ENCODE data around the gene PHTF2. TPM values are rescaled to one million over a fixed set of nuclear protein-coding genes. Genes with fewer than 3 reads are reported as not detected.

Gene PHTF2
- polyA plus RNA-seq, 1 experiment = 60.1 TPM

GRCh38 chr7:77823787-77824186 lies 25.2 kb downstream of the PHTF2 start:
- Histone ChIP-seq H3K4me3 (ENCODE audit: low read depth, low read length) (no peak overlapping the region), H3K9me3 (ENCODE audit: control insufficient read depth, insufficient read depth, low read length) (peaks cover 24% of the 10 kb centered on the region), H3K27me3 (ENCODE audit: control insufficient read depth, insufficient read depth, low read length) (no peaks in the 10 kb centered on the region), H3K27ac (ENCODE audit: low read depth, low read length) (no peak overlapping the region)
- no peak for TF ChIP-seq CTCF (IDR thresholded peaks at IDR 0.05; ENCODE audit: low read depth, low read length)
- DNase-seq (ENCODE audit: low read depth, low spot score) = no peak
- ChIA-PET POLR2A (no interaction called here), CTCF (no interaction called here)

DNA sequence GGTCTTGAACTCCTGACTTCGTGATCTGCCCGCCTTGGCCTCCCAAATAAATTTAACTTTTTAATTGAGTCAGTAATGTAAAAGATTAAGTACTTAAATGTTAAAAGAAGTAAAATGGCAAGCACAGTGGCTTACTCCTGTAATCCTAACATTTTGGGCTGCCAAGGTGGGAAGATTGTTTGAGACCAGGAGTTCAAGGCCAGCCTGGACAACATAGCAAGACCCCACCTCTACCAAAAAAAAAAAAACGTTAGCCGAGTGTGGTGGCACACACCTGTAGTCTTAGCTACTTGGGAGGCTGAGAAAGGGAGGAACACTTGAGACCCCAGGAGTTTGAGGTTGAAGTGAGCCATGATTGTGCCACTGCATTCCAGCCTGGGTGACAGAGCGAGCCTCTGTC lies 26.1 kb downstream of the PHTF2 start:
- ChIA-PET CTCF (no interaction called here), POLR2A (no interaction called here)
- TF ChIP-seq CTCF (IDR thresholded peaks at IDR 0.05; ENCODE audit: low read depth, low read length) = no peak
- Histone ChIP-seq H3K27ac (ENCODE audit: low read depth, low read length) (no peak overlapping the region), H3K4me3 (ENCODE audit: low read depth, low read length) (no peak overlapping the region), H3K9me3 (ENCODE audit: control insufficient read depth, insufficient read depth, low read length) (peaks cover 24% of the 10 kb centered on the region), H3K27me3 (ENCODE audit: control insufficient read depth, insufficient read depth, low read length) (no peaks in the 10 kb centered on the region)
- DNase-seq (ENCODE audit: low read depth, low spot score) = no peak

DNA sequence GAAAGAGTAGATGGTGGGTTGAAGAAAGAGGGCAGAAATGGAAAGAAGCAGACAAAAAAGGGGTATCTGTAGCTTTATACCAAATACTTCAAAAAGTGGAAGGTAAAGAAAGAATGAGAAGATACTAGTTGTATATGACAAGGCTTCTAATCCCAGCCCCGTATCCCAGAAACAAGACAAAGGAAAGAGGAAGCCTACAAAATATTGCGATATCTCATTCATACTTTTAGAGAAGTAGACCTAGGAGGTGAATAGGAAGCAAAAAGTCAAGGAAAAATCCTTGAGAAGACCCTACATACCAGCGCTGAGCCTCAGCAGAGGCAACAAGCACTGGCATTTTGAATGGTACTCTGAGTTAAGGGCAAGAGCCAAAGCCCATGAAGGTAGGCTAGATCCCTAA lies 26.6 kb downstream of the PHTF2 start:
- no peak for DNase-seq (ENCODE audit: low read depth, low spot score)
- CTCF ChIA-PET = no interaction called here
- Histone ChIP-seq H3K4me3 (ENCODE audit: low read depth, low read length) (no peak overlapping the region), H3K27ac (ENCODE audit: low read depth, low read length) (no peak overlapping the region), H3K27me3 (ENCODE audit: control insufficient read depth, insufficient read depth, low read length) (no peaks in the 10 kb centered on the region), H3K9me3 (ENCODE audit: control insufficient read depth, insufficient read depth, low read length) (peaks cover 19% of the 10 kb centered on the region)
- no peak for TF ChIP-seq CTCF (IDR thresholded peaks at IDR 0.05; ENCODE audit: low read depth, low read length)
- POLR2A ChIA-PET = no interaction called here

DNA sequence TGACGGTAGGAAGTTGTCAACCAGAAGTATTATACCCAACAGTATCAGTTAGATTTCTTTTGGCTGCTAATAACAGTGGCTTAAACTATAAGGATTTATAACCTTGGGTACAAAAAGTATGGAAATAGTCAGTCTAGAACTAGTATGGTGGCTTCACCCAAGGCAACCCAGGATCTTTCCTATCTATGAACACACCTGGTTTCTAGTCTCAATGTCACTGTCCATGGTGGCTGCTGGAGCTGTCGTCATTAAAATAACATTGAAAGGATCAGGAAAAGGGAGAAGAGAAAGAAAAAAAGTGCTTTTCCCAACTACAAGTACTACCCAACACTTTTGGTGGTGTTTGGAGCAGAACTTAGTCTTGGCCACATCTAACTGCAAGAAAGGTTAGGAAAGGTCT lies 27.7 kb downstream of the PHTF2 start:
- TF ChIP-seq CTCF (IDR thresholded peaks at IDR 0.05; ENCODE audit: low read depth, low read length) = no peak
- Histone ChIP-seq H3K27me3 (ENCODE audit: control insufficient read depth, insufficient read depth, low read length) (no peaks in the 10 kb centered on the region), H3K9me3 (ENCODE audit: control insufficient read depth, insufficient read depth, low read length) (peaks cover 15% of the 10 kb centered on the region), H3K4me3 (ENCODE audit: low read depth, low read length) (no peak overlapping the region), H3K27ac (ENCODE audit: low read depth, low read length) (no peak overlapping the region)
- CTCF ChIA-PET = no interaction called here
- POLR2A ChIA-PET = no interaction called here
- DNase-seq (ENCODE audit: low read depth, low spot score) = no peak

DNA sequence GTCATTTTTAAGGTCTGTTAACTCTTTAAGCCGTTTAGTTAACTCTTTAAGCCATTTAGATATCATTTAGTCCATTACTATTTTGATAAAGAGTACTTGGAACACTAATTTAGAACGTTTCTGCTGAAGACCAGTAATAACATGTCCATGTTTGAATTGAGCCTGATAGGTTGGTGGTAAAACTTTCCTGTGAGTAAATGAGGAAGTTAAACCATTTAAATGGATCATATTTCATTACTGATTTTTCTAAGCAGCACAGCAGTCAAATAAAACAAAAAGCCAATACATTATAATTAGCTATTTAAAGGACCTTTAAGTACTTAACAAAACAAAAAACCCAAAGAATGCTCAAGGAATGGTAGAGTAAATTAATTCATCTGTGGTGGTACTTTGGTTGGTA lies 29.4 kb downstream of the PHTF2 start:
- Histone ChIP-seq H3K4me3 (ENCODE audit: low read depth, low read length) (no peak overlapping the region), H3K9me3 (ENCODE audit: control insufficient read depth, insufficient read depth, low read length) (no peaks in the 10 kb centered on the region; the same call in 1 of the 2 replicates), H3K27me3 (ENCODE audit: control insufficient read depth, insufficient read depth, low read length) (no peaks in the 10 kb centered on the region), H3K27ac (ENCODE audit: low read depth, low read length) (no peak overlapping the region)
- DNase-seq (ENCODE audit: low read depth, low spot score) = no peak
- no peak for TF ChIP-seq CTCF (IDR thresholded peaks at IDR 0.05; ENCODE audit: low read depth, low read length)
- CTCF ChIA-PET = interaction anchor here (0.7 to 0.8 kb wide), 2 partner anchors 68 to 176 kb away, joined by 3 to 4 read pairs; no protein-coding TSS in a partner anchor
- POLR2A ChIA-PET = no interaction called here
